HEK293T (cell line): Measurements from ENCODE around the gene ZNF432.

Experiments
- CTCF ChIA-PET: fragments of 350-600 bp; formaldehyde crosslinking; extraction: SDS; loops from one replicate; lab custom pipeline; 2021; ENCODE audit warnings: antibody characterized with exemption, inconsistent platforms; lab: Yijun Ruan, JAX
- POLR2A ChIA-PET: fragments of 350-600 bp; formaldehyde crosslinking; extraction: SDS; loops from one replicate; lab custom pipeline; 2020; ENCODE audit warnings: antibody characterized with exemption, inconsistent platforms; lab: Yijun Ruan, JAX
- DNase-seq: peaks from one replicate; pipeline ENCODE4 v3.0.0; 2012; ENCODE audit warnings: mixed read lengths; ENCODE audit errors: extremely low spot score
- ARNT ChIP-seq: fragments of 450-650 bp; IDR thresholded peaks from 2 replicates; pipeline ENCODE4 v1.6.1; 2017; ENCODE audit warnings: mild to moderate bottlenecking
- BHLHE40 ChIP-seq: fragments of 450-650 bp; IDR thresholded peaks from 2 replicates; pipeline ENCODE4 v1.6.1; 2016; ENCODE audit warnings: mild to moderate bottlenecking, moderate library complexity, borderline replicate concordance
- CTBP1 ChIP-seq: fragments of 450-650 bp; IDR thresholded peaks from 2 replicates; pipeline ENCODE4 v1.6.1; 2016; ENCODE audit warnings: borderline replicate concordance
- ELF4 ChIP-seq: fragments of 450-650 bp; IDR thresholded peaks from 2 replicates; pipeline ENCODE4 v1.6.1; 2017; ENCODE audit warnings: antibody characterized with exemption
- FOXA1 ChIP-seq: fragments of 450-650 bp; IDR thresholded peaks from 2 replicates; pipeline ENCODE4 v1.6.1; 2016; ENCODE audit warnings: mild to moderate bottlenecking
- FOXK2 ChIP-seq: fragments of 450-650 bp; IDR thresholded peaks from 2 replicates; pipeline ENCODE4 v1.6.1; 2016; ENCODE audit warnings: mild to moderate bottlenecking
- FOXM1 ChIP-seq: fragments of 450-650 bp; IDR thresholded peaks from 2 replicates; pipeline ENCODE4 v1.6.1; 2017; ENCODE audit warnings: mild to moderate bottlenecking, borderline replicate concordance
- HDGF ChIP-seq: fragments of 450-650 bp; IDR thresholded peaks from 2 replicates; pipeline ENCODE4 v1.6.1; 2017; ENCODE audit warnings: antibody characterized with exemption, borderline replicate concordance
- L3MBTL2 ChIP-seq: fragments of 450-650 bp; conservative IDR thresholded peaks from 2 replicates; pipeline ENCODE4 v1.6.1; 2016; ENCODE audit warnings: mild to moderate bottlenecking
- LEF1 ChIP-seq: fragments of 450-650 bp; IDR thresholded peaks from 2 replicates; pipeline ENCODE4 v1.6.1; 2017; ENCODE audit warnings: mild to moderate bottlenecking, borderline replicate concordance
- NFRKB ChIP-seq: fragments of 450-650 bp; IDR thresholded peaks from 2 replicates; pipeline ENCODE4 v1.6.1; 2016; ENCODE audit warnings: mild to moderate bottlenecking, moderate library complexity
- PKNOX1 ChIP-seq: fragments of 450-650 bp; IDR thresholded peaks from 2 replicates; pipeline ENCODE4 v1.6.1; 2016
- SP1 ChIP-seq: fragments of 450-650 bp; IDR thresholded peaks from 2 replicates; pipeline ENCODE4 v1.6.1; 2017
- SUZ12 ChIP-seq: fragments of 450-650 bp; IDR thresholded peaks from 2 replicates; pipeline ENCODE4 v1.6.1; 2016; ENCODE audit warnings: mild to moderate bottlenecking
- TARDBP ChIP-seq: fragments of 450-650 bp; IDR thresholded peaks from 2 replicates; pipeline ENCODE4 v1.6.1; 2016
- ZNF384 ChIP-seq: fragments of 450-650 bp; IDR thresholded peaks from 2 replicates; pipeline ENCODE4 v1.6.1; 2016

ZNF432 gene

DNA sequence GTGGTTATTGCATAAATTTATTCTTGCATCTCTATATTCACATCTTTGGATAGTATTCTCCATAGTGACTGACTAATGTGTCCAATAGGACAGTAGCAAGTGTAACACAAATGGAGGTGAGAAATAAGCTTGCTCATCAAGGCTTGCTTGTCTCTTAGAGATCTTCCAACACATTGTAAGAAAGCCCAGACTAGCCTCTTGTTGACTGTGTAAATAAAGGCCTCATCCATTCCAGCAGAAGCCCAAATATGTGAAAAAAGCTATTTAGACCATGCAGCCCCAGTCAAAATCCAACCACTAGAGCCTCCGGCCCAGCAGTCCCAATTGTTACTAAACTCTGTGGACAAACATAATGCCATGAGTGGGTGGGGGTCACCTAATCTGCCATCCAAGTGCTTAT is 38.0 kb downstream of the ZNF432 start:
- no peak for TF ChIP-seq SUZ12
- TF ChIP-seq SP1: no peak
- no peak for TF ChIP-seq L3MBTL2
- no peak for TF ChIP-seq HDGF
- no peak for TF ChIP-seq TARDBP
- no peak for TF ChIP-seq NFRKB
- no peak for TF ChIP-seq FOXA1
- TF ChIP-seq FOXK2: no peak
- TF ChIP-seq PKNOX1: no peak
- TF ChIP-seq ELF4: no peak
- TF ChIP-seq CTBP1: no peak
- no peak for TF ChIP-seq LEF1
- no peak for TF ChIP-seq FOXM1
- ChIA-PET POLR2A (no interaction called here), CTCF (no interaction called here)
- no peak for DNase-seq

- peak; percentile 85 for DNase-seq
- CTCF ChIA-PET: no interaction called here
- TF ChIP-seq L3MBTL2 (peak; percentile 35), BHLHE40 (no peak), FOXK2 (no peak), FOXA1 (no peak), NFRKB (peak; percentile 44; the same call in 1 of the 2 replicates), ZNF384 (no peak), HDGF (no peak), PKNOX1 (no peak), TARDBP (no peak)
- POLR2A ChIA-PET: interaction anchor here (0.6 to 1.8 kb wide), 2 partner anchors 20 to 181 kb away, joined by 3 to 5 read pairs; partner anchors contain the start of gene ZNF614
Measured at GRCh38 chr19:52007806-52008557, 40.7 kb downstream of the ZNF432 start, which contains the start of gene ZNF615. Gene ZNF615, minus strand, starts transcription at chr19:52008211. Its CDS starts 4,500 bp downstream, at chr19:52003711.

- peak; percentile 11 for DNase-seq
- ChIA-PET POLR2A (interaction anchor here (1.8 kb wide), 1 partner anchor 181 kb away, joined by 5 read pairs; no protein-coding TSS in a partner anchor), CTCF (no interaction called here)
- TF ChIP-seq SP1 (no peak), ZNF384 (no peak), L3MBTL2 (no peak), LEF1 (no peak), BHLHE40 (no peak)
Measured at GRCh38 chr19:52007451-52007805, 41.2 kb downstream of the ZNF432 start.

GRCh38 chr19:51994048-51994644 is 54.5 kb downstream of the ZNF432 start:
- DNase-seq: no peak
- ChIA-PET CTCF (no interaction called here), POLR2A (no interaction called here)

DNA sequence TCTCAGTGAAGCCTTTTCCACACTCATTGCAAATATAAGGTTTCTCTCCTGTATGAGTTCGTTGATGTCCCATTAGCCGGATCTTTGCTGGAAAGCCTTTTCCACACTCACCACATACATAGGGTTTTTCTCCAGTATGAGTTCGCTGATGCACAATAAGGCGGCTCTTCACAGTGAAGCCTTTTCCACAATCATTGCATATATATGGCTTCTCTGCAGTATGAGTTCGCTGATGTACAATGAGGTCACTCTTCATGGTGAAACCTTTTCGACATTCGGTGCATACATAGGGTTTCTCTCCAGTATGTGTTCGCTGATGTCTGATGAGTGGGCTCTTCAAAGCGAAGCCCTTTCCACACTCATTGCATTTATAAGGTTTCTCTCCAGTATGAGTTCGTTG is 55.2 kb downstream of the ZNF432 start:
- TF ChIP-seq SP1 (no peak), PKNOX1 (no peak), HDGF (no peak), SUZ12 (no peak), ARNT (no peak), TARDBP (no peak), ELF4 (no peak), L3MBTL2 (no peak), BHLHE40 (no peak), NFRKB (no peak), FOXM1 (no peak), ZNF384 (no peak), LEF1 (no peak), FOXK2 (no peak), CTBP1 (no peak), FOXA1 (no peak)
- POLR2A ChIA-PET: no interaction called here
- CTCF ChIA-PET: no interaction called here
- DNase-seq: no peak

More at GRCh38 chr19:51994048-51994644, 54.5 kb downstream of the ZNF432 start:
- TF ChIP-seq SUZ12 (no peak), ELF4 (no peak), NFRKB (no peak), FOXK2 (no peak), FOXM1 (no peak), ARNT (no peak), PKNOX1 (no peak), CTBP1 (no peak), ZNF384 (no peak), LEF1 (no peak), BHLHE40 (no peak), FOXA1 (no peak), TARDBP (no peak), HDGF (no peak), L3MBTL2 (no peak), SP1 (no peak)
